Measurements from ENCODE around the gene LRRN4.
"Not testable (repeated sequence)": the region's sequence is repeated elsewhere in the genome, so short reads cannot be mapped to it uniquely, and the experiment has no call there.

LRRN4 gene

DNA sequence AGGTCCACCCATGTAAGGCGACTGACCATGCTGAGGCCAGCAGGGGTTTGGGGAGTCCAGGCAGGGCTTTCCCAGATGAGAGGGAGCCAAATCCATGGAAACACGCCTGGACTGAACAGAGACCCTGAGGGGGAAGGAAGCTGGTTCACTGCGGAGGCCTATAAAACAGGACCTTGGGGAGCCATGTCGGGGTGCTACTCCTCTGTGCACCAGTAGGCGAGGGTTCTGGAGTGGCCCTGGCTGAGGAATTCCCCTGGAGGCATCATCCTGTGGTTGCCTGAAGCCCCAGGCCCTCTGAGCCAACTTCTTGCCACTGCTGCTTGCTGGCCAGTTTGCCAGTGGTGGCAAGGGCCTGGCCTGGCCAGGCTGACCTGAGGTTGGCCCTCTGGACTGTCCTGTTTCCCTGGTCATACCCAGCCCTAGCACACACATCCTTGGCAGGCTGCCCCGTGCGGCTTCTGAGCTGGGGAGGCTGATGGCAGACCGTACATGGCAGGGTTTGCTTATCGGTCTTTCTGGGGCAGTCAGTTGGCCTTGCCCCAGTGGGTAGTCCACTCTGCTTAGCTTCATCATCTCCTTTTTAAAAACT, 2.2 kb upstream of the LRRN4 start:
- Histone ChIP-seq H3K4me2 (ENCODE audit: low read length) (no peak overlapping the region), H4K20me1 (ENCODE audit: control insufficient read depth, insufficient read depth, low read depth, low read length) (no peaks in the 10 kb centered on the region), H3F3A (ENCODE audit: control insufficient read depth, insufficient read depth) (no peaks in the 10 kb centered on the region), H3K27me3 (ENCODE audit: control insufficient read depth, low read length) (peaks cover 9% of the 10 kb centered on the region), H3K79me2 (ENCODE audit: control insufficient read depth, low read length) (no peaks in the 10 kb centered on the region), H3K9me3 (ENCODE audit: control insufficient read depth, insufficient read depth, low read length) (no peaks in the 10 kb centered on the region), H3K27ac (ENCODE audit: low read depth, low read length) (no peak overlapping the region), H3K4me3 (ENCODE audit: low read length) (no peak overlapping the region), H3K4me1 (ENCODE audit: control insufficient read depth, low read length) (no peaks in the 10 kb centered on the region), H3K36me3 (ENCODE audit: control insufficient read depth, low read length) (no peaks in the 10 kb centered on the region), H3K9me2 (replicated peaks; ENCODE audit: control insufficient read depth, low read length) (no peaks in the 10 kb centered on the region)
- TF ChIP-seq EZH2phosphoT487 (IDR thresholded peaks at IDR 0.05; ENCODE audit: borderline replicate concordance, low read length) (no peak), CTCF (IDR thresholded peaks at IDR 0.05; ENCODE audit: low read depth, low read length, poor library complexity, severe bottlenecking) (no peak)

- H3K36me3 ChIP-seq (ENCODE audit: control insufficient read depth, low read length): no peaks in the 10 kb centered on the region
- H3K27me3 ChIP-seq (ENCODE audit: control insufficient read depth, low read length): peaks cover 9% of the 10 kb centered on the region
- no peaks in the 10 kb centered on the region for H3K4me1 ChIP-seq (ENCODE audit: control insufficient read depth, low read length)
- H3K4me2 ChIP-seq (ENCODE audit: low read length): no peak overlapping the region
- H3K9me2 ChIP-seq (replicated peaks; ENCODE audit: control insufficient read depth, low read length): no peaks in the 10 kb centered on the region
- no peak overlapping the region for H3K4me3 ChIP-seq (ENCODE audit: low read length)
- no peaks in the 10 kb centered on the region for H4K20me1 ChIP-seq (ENCODE audit: control insufficient read depth, insufficient read depth, low read depth, low read length)
- H3F3A ChIP-seq (ENCODE audit: control insufficient read depth, insufficient read depth): no peaks in the 10 kb centered on the region
- H3K27ac ChIP-seq (ENCODE audit: low read depth, low read length): no peak overlapping the region
- TF ChIP-seq CTCF (IDR thresholded peaks at IDR 0.05; ENCODE audit: low read depth, low read length, poor library complexity, severe bottlenecking): no peak
- TF ChIP-seq EZH2phosphoT487 (IDR thresholded peaks at IDR 0.05; ENCODE audit: borderline replicate concordance, low read length): no peak
- H3K79me2 ChIP-seq (ENCODE audit: control insufficient read depth, low read length): no peaks in the 10 kb centered on the region
- H3K9me3 ChIP-seq (ENCODE audit: control insufficient read depth, insufficient read depth, low read length): no peaks in the 10 kb centered on the region
These were observed 1.4 kb upstream of the LRRN4 start for GRCh38 chr20:6055161-6055783.

- not testable (repeated sequence) for H3K4me3 ChIP-seq (ENCODE audit: low read length); H3K9me2 ChIP-seq (replicated peaks; ENCODE audit: control insufficient read depth, low read length); H3K79me2 ChIP-seq (ENCODE audit: control insufficient read depth, low read length); H3F3A ChIP-seq (ENCODE audit: control insufficient read depth, insufficient read depth); H3K4me1 ChIP-seq (ENCODE audit: control insufficient read depth, low read length); H3K36me3 ChIP-seq (ENCODE audit: control insufficient read depth, low read length); H4K20me1 ChIP-seq (ENCODE audit: control insufficient read depth, insufficient read depth, low read depth, low read length); H3K9me3 ChIP-seq (ENCODE audit: control insufficient read depth, insufficient read depth, low read length); H3K27ac ChIP-seq (ENCODE audit: low read depth, low read length); H3K4me2 ChIP-seq (ENCODE audit: low read length); H3K27me3 ChIP-seq (ENCODE audit: control insufficient read depth, low read length)
These were observed 810 bp upstream of the LRRN4 start for GRCh38 chr20:6054689-6055051.

GRCh38 chr20:6053064-6053775, 640 bp downstream of the LRRN4 start:
- Histone ChIP-seq H3F3A (ENCODE audit: control insufficient read depth, insufficient read depth) (no peaks in the 10 kb centered on the region), H3K4me1 (ENCODE audit: control insufficient read depth, low read length) (no peaks in the 10 kb centered on the region), H3K79me2 (ENCODE audit: control insufficient read depth, low read length) (no peaks in the 10 kb centered on the region), H3K36me3 (ENCODE audit: control insufficient read depth, low read length) (no peaks in the 10 kb centered on the region), H3K4me3 (ENCODE audit: low read length) (no peak overlapping the region), H3K27me3 (ENCODE audit: control insufficient read depth, low read length) (no peaks in the 10 kb centered on the region), H4K20me1 (ENCODE audit: control insufficient read depth, insufficient read depth, low read depth, low read length) (no peaks in the 10 kb centered on the region), H3K27ac (ENCODE audit: low read depth, low read length) (no peak overlapping the region), H3K9me3 (ENCODE audit: control insufficient read depth, insufficient read depth, low read length) (no peaks in the 10 kb centered on the region), H3K9me2 (replicated peaks; ENCODE audit: control insufficient read depth, low read length) (no peaks in the 10 kb centered on the region), H3K4me2 (ENCODE audit: low read length) (no peak overlapping the region)
- TF ChIP-seq EZH2phosphoT487 (IDR thresholded peaks at IDR 0.05; ENCODE audit: borderline replicate concordance, low read length): no peak
- TF ChIP-seq CTCF (IDR thresholded peaks at IDR 0.05; ENCODE audit: low read depth, low read length, poor library complexity, severe bottlenecking): no peak

Data from DOHH2 (cell line).